Testis (tissue), 3 donors: ENCODE data around the gene MAP3K20. TPM values are rescaled to one million over a fixed set of nuclear protein-coding genes. Genes with fewer than 3 reads are reported as not detected.

Experiments
- DNase-seq: peaks from one replicate; pipeline ENCODE4 v3.0.0-alpha.2; 2019
- H3K27ac ChIP-seq, 2 donors: fragments of 200-600 bp; sonication (generic); one replicate each; pipeline ENCODE4 v1.5.1; 2019
- H3K27me3 ChIP-seq: fragments of 200-600 bp; sonication (generic); one replicate; pipeline ENCODE4 v1.5.1; 2019
- H3K36me3 ChIP-seq: fragments of 200-600 bp; sonication (generic); one replicate; pipeline ENCODE4 v1.5.1; 2017; ENCODE audit warnings: low read depth; ENCODE audit errors: missing control alignments
- H3K4me1 ChIP-seq: fragments of 200-600 bp; sonication (generic); one replicate; pipeline ENCODE4 v1.5.1; 2019
- H3K4me3 ChIP-seq, 2 donors: fragments of 200-600 bp; sonication (generic); one replicate each; pipeline ENCODE4 v1.5.1; 2017 to 2019
- H3K9me3 ChIP-seq: fragments of 200-600 bp; sonication (generic); one replicate; pipeline ENCODE4 v1.5.1; 2017
- CTCF ChIP-seq, 3 experiments: fragments of 450-650 bp in 2 of 3; fragments of 200-600 bp in 1 of 3; sonication (generic) in 1 of 3; IDR thresholded peaks; one replicate each; pipeline ENCODE4 v1.5.1; 2016 to 2019; ENCODE audit warnings: antibody characterized with exemption in 3 of 3, mild to moderate bottlenecking in 2 of 3, moderate library complexity in 1 of 3
- POLR2A ChIP-seq: fragments of 450-650 bp; IDR thresholded peaks from one replicate; pipeline ENCODE4 v1.6.1; 2017; ENCODE audit warnings: antibody characterized with exemption, mild to moderate bottlenecking, moderate library complexity
- WGBS, 2 donors: methylation state at CpG; one replicate each; pipeline ENCODE4 v1.1.5; 2018; 5-methylcytosine and 5-hydroxymethylcytosine counted together
- intact Hi-C: fragments of 100-400 bp; cut with DNase I; formaldehyde crosslinking; loops from one replicate; pipeline ENCODE4 v1.15.1; 2023; ENCODE audit warnings: low total_unique reads
- polyA plus RNA-seq: library from polyadenylated mRNA; stranded (reverse); fragments of 350-450 nt; fragmentation: Illumina TruSeq; extraction: RNeasy Lipid Tissue Mini Kit (QIAGEN cat#74804); gene quantifications from one replicate; pipeline ENCODE4 v1.2.3, GENCODE V29; 2014; ENCODE audit warnings: low read depth, low replicate concordance; ENCODE audit not compliant: insufficient read depth
- total RNA-seq, 2 donors: library from RNA; depleted of rRNA; stranded (reverse); fragments of >200 nt; gene quantifications; one replicate each; pipeline ENCODE4 v1.2.3, GENCODE V29; 2016

The MAP3K20 gene
- total and polyA plus RNA-seq, 3 donors from 2014 or later: 20.7 to 30.8 (median 25.3) TPM

GRCh38 chr2:173231465-173231864 lies 155.8 kb downstream of the MAP3K20 start:
- Histone ChIP-seq H3K27ac (no peak overlapping the region), H3K4me1 (no peaks in the 10 kb centered on the region), H3K9me3 (no peaks in the 10 kb centered on the region), H3K27me3 (no peaks in the 10 kb centered on the region), H3K4me3 (no peak overlapping the region), H3K36me3 (no peaks in the 10 kb centered on the region)
- DNase-seq: no peak
- TF ChIP-seq CTCF (IDR thresholded peaks at IDR 0.05) (no peak), POLR2A (no peak)
- WGBS, 2 donors: 29 to 44% methylated on average over 1 of the region's 1 CpG
- intact Hi-C loops: no loop called here

GRCh38 chr2:173232956-173233744 lies 157.5 kb downstream of the MAP3K20 start:
- H3K4me3 ChIP-seq: no peak overlapping the region
- H3K4me1 ChIP-seq: no peaks in the 10 kb centered on the region
- no peak overlapping the region for H3K27ac ChIP-seq
- no peaks in the 10 kb centered on the region for H3K9me3 ChIP-seq
- WGBS, 2 donors: 92 to 95% methylated on average over 5 of the region's 5 CpGs
- no peak for TF ChIP-seq CTCF (IDR thresholded peaks at IDR 0.05)
- no peak for TF ChIP-seq POLR2A
- no peaks in the 10 kb centered on the region for H3K27me3 ChIP-seq
- intact Hi-C loops: no loop called here
- DNase-seq: no peak
- no peaks in the 10 kb centered on the region for H3K36me3 ChIP-seq

- H3K4me1 ChIP-seq: no peaks in the 10 kb centered on the region
- intact Hi-C loops: no loop called here
- WGBS, 2 donors: 90 to 97% methylated on average over 5 of the region's 5 CpGs
- H3K27me3 ChIP-seq: no peaks in the 10 kb centered on the region
- no peaks in the 10 kb centered on the region for H3K36me3 ChIP-seq
- no peak overlapping the region for H3K4me3 ChIP-seq
- no peak for DNase-seq
- no peaks in the 10 kb centered on the region for H3K9me3 ChIP-seq
- no peak for TF ChIP-seq POLR2A
- no peak for TF ChIP-seq CTCF (IDR thresholded peaks at IDR 0.05)
- no peak overlapping the region for H3K27ac ChIP-seq
These were observed 160.5 kb downstream of the MAP3K20 start for GRCh38 chr2:173235947-173236803.

GRCh38 chr2:173238385-173238784 lies 162.7 kb downstream of the MAP3K20 start:
- 92 to 93% methylated on average over 4 of the region's 4 CpGs for WGBS, 2 donors
- DNase-seq: no peak

More at GRCh38 chr2:173238385-173238784, 162.7 kb downstream of the MAP3K20 start:
- Histone ChIP-seq H3K9me3 (no peaks in the 10 kb centered on the region), H3K36me3 (no peaks in the 10 kb centered on the region), H3K4me1 (no peaks in the 10 kb centered on the region), H3K27ac (no peak overlapping the region), H3K4me3 (no peak overlapping the region), H3K27me3 (no peaks in the 10 kb centered on the region)
- no peak for TF ChIP-seq CTCF (IDR thresholded peaks at IDR 0.05)
- TF ChIP-seq POLR2A: no peak
- intact Hi-C loops: no loop called here
